Testis (tissue), 3 donors: ENCODE results near the gene FNDC3A. TPM values are rescaled to one million over a fixed set of nuclear protein-coding genes. Genes with fewer than 3 reads are reported as not detected.

ENCODE experiments used
- DNase-seq: peaks from one replicate; pipeline ENCODE4 v3.0.0-alpha.2; 2019
- H3K27ac ChIP-seq, 2 donors: fragments of 200-600 bp; sonication (generic); one replicate each; pipeline ENCODE4 v1.5.1; 2019
- H3K27me3 ChIP-seq: fragments of 200-600 bp; sonication (generic); one replicate; pipeline ENCODE4 v1.5.1; 2019
- H3K36me3 ChIP-seq: fragments of 200-600 bp; sonication (generic); one replicate; pipeline ENCODE4 v1.5.1; 2017; ENCODE audit warnings: low read depth; ENCODE audit errors: missing control alignments
- H3K4me1 ChIP-seq: fragments of 200-600 bp; sonication (generic); one replicate; pipeline ENCODE4 v1.5.1; 2019
- H3K4me3 ChIP-seq, 2 donors: fragments of 200-600 bp; sonication (generic); one replicate each; pipeline ENCODE4 v1.5.1; 2017 to 2019
- H3K9me3 ChIP-seq: fragments of 200-600 bp; sonication (generic); one replicate; pipeline ENCODE4 v1.5.1; 2017
- POLR2A ChIP-seq: fragments of 450-650 bp; IDR thresholded peaks from one replicate; pipeline ENCODE4 v1.6.1; 2017; ENCODE audit warnings: antibody characterized with exemption, mild to moderate bottlenecking, moderate library complexity
- WGBS, 2 donors: methylation state at CpG; one replicate each; pipeline ENCODE4 v1.1.5; 2018; 5-methylcytosine and 5-hydroxymethylcytosine counted together
- intact Hi-C: fragments of 100-400 bp; cut with DNase I; formaldehyde crosslinking; loops from one replicate; pipeline ENCODE4 v1.15.1; 2023; ENCODE audit warnings: low total_unique reads
- polyA plus RNA-seq: library from polyadenylated mRNA; stranded (reverse); fragments of 350-450 nt; fragmentation: Illumina TruSeq; extraction: RNeasy Lipid Tissue Mini Kit (QIAGEN cat#74804); gene quantifications from one replicate; pipeline ENCODE4 v1.2.3, GENCODE V29; 2014; ENCODE audit warnings: low read depth, low replicate concordance; ENCODE audit not compliant: insufficient read depth
- total RNA-seq, 2 donors: library from RNA; depleted of rRNA; stranded (reverse); fragments of >200 nt; gene quantifications; one replicate each; pipeline ENCODE4 v1.2.3, GENCODE V29; 2016
- TF ChIP-seq, protein P1 (sequence below), 3 experiments: fragments of 450-650 bp in 2 of 3; fragments of 200-600 bp in 1 of 3; sonication (generic) in 1 of 3; IDR thresholded peaks; one replicate each; pipeline ENCODE4 v1.5.1; 2016 to 2019; ENCODE audit warnings: antibody characterized with exemption in 3 of 3, mild to moderate bottlenecking in 2 of 3, moderate library complexity in 1 of 3

Gene FNDC3A
- total and polyA plus RNA-seq, 3 donors from 2014 or later = 52.5 to 77.3 (median 75.0) TPM

DNA sequence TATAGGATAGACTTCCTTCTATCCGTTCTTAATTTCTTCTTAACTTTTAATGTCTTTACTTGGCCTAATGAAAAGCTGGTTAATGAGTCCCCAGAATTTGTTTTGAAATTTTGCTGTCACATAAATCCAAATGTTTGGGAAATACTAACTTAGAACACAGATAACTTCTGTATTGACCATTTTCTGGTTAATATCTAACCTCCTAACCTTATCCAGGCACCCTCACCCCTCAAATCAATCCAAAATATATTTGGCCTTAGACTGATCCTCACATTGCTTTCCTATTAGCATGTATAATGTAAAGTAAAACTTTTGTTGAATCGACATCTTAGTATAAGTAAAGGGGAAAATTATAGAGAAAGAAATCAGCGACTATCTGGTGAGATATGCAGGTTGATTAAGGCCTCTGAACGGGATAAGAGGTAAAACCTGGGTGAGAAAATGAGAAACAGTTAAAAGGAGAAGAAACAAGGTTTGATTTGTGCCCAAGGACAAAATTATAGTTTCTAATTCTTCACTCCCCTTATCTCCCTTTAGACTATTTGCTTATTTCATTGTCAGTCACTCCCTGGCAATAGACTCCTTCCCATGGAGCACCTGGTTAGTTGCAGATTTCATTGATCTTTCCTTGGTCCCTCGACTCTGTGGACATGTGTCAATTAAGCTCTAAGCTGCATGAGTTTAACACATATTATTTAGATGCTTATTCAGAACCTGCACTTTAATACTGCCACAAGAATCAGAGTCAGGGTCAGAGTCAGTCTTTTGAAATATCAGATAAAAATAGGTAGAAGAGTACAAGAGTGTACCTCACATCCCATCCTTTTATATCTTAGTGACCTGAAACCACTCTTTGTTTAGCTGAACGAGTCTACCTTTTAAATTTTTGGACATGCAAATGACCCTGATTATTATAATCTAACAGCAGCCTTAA lies 125.2 kb downstream of the FNDC3A start:
- DNase-seq = no peak
- Histone ChIP-seq H3K36me3 (no peaks in the 10 kb centered on the region), H3K27me3 (no peaks in the 10 kb centered on the region), H3K27ac (no peak overlapping the region), H3K4me3 (no peak overlapping the region), H3K4me1 (peaks cover 16% of the 10 kb centered on the region), H3K9me3 (no peaks in the 10 kb centered on the region)
- WGBS, 2 donors = 79 to 85% methylated on average over 6 of the region's 6 CpGs
- intact Hi-C loops = no loop called here
- TF ChIP-seq, protein P1, sequence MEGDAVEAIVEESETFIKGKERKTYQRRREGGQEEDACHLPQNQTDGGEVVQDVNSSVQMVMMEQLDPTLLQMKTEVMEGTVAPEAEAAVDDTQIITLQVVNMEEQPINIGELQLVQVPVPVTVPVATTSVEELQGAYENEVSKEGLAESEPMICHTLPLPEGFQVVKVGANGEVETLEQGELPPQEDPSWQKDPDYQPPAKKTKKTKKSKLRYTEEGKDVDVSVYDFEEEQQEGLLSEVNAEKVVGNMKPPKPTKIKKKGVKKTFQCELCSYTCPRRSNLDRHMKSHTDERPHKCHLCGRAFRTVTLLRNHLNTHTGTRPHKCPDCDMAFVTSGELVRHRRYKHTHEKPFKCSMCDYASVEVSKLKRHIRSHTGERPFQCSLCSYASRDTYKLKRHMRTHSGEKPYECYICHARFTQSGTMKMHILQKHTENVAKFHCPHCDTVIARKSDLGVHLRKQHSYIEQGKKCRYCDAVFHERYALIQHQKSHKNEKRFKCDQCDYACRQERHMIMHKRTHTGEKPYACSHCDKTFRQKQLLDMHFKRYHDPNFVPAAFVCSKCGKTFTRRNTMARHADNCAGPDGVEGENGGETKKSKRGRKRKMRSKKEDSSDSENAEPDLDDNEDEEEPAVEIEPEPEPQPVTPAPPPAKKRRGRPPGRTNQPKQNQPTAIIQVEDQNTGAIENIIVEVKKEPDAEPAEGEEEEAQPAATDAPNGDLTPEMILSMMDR (IDR thresholded peaks at IDR 0.05) = no peak
- TF ChIP-seq POLR2A = no peak

DNA sequence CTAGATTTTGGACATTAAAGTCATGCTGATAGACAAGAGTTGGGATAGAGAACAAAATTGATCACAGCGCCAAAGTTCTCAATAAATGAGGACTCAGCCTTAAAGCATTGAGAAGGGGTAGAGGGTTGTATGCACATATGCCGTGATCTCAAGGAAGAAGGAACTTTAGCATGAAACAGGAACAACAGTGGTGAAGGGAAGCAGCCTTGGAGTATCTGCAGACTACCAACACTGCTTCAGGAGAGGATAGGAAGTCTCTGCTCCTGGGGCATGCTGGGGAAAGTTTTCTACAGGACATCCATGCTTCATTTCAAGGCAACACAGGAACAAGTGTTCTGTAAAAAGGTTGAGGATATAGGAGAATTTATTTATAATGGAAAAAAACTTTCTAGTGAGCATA lies 132.5 kb downstream of the FNDC3A start:
- Histone ChIP-seq H3K27ac (no peak overlapping the region), H3K27me3 (no peaks in the 10 kb centered on the region), H3K36me3 (no peaks in the 10 kb centered on the region), H3K4me3 (no peak overlapping the region), H3K4me1 (peaks cover 4% of the 10 kb centered on the region), H3K9me3 (no peaks in the 10 kb centered on the region)
- no peak for TF ChIP-seq POLR2A
- TF ChIP-seq, protein P1 (IDR thresholded peaks at IDR 0.05) = no peak
- intact Hi-C loops = no loop called here
- 76 to 90% methylated on average over 2 of the region's 2 CpGs for WGBS, 2 donors
- DNase-seq = no peak

DNA sequence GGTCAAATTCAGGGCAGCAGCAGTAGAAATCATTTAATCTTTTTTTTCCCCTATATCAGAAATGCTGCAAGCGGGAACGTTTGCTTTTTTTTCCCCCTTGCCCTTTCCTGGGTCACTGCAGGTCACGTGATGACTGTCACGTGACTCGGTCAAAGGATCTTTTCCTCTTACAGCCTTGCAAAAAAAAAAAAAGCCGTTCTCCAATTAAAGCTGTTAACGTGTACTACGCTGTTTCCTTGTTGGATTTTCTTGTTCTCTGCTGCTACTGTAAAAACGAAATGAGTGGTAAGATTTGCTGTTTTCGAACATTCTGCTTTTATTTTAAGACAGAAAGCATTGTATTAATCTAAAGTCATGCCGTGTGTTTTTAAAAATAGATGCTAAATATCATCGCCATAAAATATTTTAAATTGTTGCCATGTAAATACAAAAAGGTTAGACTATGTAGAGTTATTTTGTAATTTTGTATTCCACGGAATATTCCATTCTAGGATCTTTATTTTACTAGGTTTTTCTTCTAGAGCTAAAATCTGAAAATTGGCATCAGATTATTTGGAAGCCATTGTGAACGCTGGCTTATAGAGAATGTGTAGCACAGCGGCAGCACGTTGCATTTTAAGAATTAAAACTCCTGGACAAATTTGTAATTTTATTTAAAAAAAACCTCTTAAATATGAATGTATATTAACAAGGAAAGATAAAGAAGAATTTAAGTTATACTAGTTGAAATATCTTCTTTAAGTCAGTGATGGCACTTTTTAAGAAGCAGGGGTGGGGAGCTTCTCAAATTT lies 134.6 kb downstream of the FNDC3A start:
- TF ChIP-seq POLR2A = no peak
- TF ChIP-seq, protein P1 (IDR thresholded peaks at IDR 0.05) = peak in 1 of 3 experiments; percentile 2
- Histone ChIP-seq H3K9me3 (no peaks in the 10 kb centered on the region), H3K4me1 (peaks cover 4% of the 10 kb centered on the region), H3K27me3 (no peaks in the 10 kb centered on the region), H3K4me3 (peak overlapping the region; percentile 50 to 68), H3K36me3 (no peaks in the 10 kb centered on the region), H3K27ac (peak overlapping the region in 1 of 2 donors; percentile 10)
- DNase-seq = peak; percentile 89
- WGBS, 2 donors = 0 to 2% methylated on average over 16 of the region's 16 CpGs
- intact Hi-C loops = no loop called here

DNA sequence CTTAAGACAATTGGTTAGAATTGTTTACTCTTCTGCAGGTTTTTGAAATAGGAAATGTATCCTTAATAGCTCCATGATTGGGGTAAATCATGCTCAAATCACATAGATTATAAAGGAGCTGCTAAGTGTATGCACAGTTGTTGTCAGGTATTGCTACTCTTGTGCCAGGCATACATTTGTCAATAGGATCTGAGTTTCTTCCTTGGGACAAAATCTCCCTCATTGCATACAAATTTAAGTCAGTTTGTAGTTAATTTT lies 135.1 kb downstream of the FNDC3A start:
- TF ChIP-seq, protein P1 (IDR thresholded peaks at IDR 0.05) = no peak
- no peak for TF ChIP-seq POLR2A
- intact Hi-C loops = no loop called here

More for the DNA sequence above, 135.1 kb downstream of the FNDC3A start:
- peaks cover 4% of the 10 kb centered on the region for H3K4me1 ChIP-seq
- DNase-seq = no peak
- H3K9me3 ChIP-seq = no peaks in the 10 kb centered on the region
- H3K4me3 ChIP-seq = peak overlapping the region; percentile 50 to 68
- no peaks in the 10 kb centered on the region for H3K27me3 ChIP-seq
- H3K36me3 ChIP-seq = no peaks in the 10 kb centered on the region
- H3K27ac ChIP-seq = no peak overlapping the region
